Stimulated activated CD8-positive, alpha-beta memory T cell treated with anti-CD3 and anti-CD28 coated beads, Interleukin-4, amount 100 ng/mL, for 24 hours (primary cell): ENCODE data around the gene LARP4.
"Not testable (repeated sequence)": the region's sequence is repeated elsewhere in the genome, so short reads cannot be mapped to it uniquely, and the experiment has no call there.

Source experiments
- DNase-seq: peaks from one replicate; pipeline ENCODE4 v3.0.0-alpha.2; 2020; ENCODE audit warnings: low read depth

LARP4 gene

GRCh38 chr12:50401500-50402081, 906 bp downstream of the LARP4 start:
- DNase-seq, result no peak

- DNase-seq, result no peak
Measured at GRCh38 chr12:50402264-50403000, 1.7 kb downstream of the LARP4 start.

- DNase-seq, result no peak
Measured at GRCh38 chr12:50403001-50403440, 2.3 kb downstream of the LARP4 start.

DNA sequence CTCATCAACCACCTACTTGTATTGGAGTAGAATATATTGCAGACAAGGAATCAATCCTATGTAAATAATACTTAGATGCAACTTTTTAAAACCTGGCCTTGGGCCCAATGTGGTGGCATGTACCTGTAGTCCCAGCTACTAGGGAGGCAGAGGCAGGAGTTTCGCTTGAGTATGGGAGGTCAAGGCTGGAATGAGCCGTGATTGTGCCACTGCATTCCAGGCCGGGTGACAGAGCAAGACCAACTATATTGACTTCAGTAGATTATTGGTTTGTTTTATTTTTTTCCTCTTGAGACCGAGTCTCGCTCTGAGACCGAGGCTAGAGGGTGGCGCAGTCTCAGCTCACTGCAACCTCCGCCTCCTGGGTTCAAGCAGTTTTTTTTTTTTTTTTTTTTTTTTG, 3.6 kb downstream of the LARP4 start:
- DNase-seq, result no peak

DNA sequence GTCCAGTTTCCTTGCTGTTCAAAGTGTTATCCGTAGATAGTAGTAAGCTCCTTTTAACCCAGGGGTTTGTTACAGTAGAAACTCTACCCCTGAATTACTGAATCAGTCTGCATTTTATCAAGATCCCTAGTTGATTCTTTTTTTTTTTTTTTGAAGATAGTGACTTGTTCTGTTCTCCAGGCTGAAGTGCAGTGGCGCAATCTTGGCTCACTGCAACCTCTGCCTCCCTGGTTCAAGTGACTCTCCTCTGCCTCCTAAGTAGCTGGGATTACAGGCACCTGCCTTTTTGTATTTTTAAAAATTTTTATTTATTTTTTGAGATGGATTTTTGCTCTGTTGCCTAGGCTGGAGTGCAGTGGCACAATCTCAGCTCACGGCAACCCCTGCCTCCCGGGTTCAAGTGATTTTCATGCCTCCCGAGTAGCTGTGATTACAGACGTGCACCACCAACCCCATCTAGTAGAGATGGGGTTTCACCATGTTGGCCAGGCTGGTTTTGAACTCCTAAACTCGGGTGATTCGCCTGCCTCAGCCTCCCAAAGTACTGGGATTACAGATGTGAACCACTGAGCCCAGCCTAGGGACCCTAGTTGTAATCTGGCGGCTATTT, 10.5 kb downstream of the LARP4 start:
- no peak for DNase-seq

GRCh38 chr12:50415899-50416479, 15.3 kb downstream of the LARP4 start:
- DNase-seq, result no peak

- DNase-seq, result no peak
Measured at GRCh38 chr12:50419112-50419909, 18.6 kb downstream of the LARP4 start.

DNA sequence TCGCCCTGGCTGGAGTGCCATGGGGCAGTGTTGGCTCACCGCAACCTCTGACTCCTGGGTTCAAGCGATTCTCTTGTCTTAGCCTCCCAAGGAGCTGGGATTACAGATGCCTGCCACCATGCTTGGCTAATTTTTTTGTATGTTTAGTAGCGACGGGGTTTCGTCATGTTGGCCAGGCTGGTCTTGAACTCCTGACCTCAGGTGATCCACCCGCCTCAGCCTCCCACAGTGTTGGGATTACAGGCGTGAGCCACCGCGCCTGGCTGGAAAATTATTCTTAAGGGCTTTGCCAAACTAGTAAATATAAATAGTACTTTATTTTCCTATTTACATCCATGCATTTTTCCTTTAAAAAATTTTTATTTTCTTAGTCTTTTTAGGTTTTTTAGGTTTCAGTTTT, 22.2 kb downstream of the LARP4 start:
- DNase-seq, result not testable (repeated sequence)

DNA sequence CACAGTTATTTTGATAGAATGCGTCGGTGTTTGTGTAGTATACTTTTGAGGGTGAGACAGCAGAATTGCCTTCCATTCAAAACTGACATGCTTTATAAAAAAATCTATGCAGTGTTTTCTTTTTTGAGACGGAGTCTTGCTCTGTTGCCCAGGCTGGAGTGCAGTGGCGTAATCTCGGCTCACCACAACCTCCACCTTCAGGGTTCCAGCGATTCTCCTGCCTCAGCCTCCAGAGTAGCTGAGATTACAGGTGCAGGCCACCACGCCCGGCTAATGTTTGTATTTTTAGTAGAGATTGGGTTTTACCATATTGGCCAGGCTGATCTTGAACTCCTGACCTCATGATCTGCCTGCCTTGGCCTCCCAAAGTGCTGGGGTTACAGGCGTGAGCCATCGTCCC, 22.7 kb downstream of the LARP4 start:
- DNase-seq, result not testable (repeated sequence)

GRCh38 chr12:50425589-50426258, 25.0 kb downstream of the LARP4 start:
- no peak for DNase-seq

GRCh38 chr12:50431656-50432055, 31.0 kb downstream of the LARP4 start:
- DNase-seq, result not testable (repeated sequence)

- no peak for DNase-seq
Measured at GRCh38 chr12:50440288-50440687, 39.6 kb downstream of the LARP4 start.

- no peak for DNase-seq
Measured at GRCh38 chr12:50441763-50442162, 41.1 kb downstream of the LARP4 start.

- no peak for DNase-seq
Measured at GRCh38 chr12:50442178-50442908, 41.7 kb downstream of the LARP4 start.

DNA sequence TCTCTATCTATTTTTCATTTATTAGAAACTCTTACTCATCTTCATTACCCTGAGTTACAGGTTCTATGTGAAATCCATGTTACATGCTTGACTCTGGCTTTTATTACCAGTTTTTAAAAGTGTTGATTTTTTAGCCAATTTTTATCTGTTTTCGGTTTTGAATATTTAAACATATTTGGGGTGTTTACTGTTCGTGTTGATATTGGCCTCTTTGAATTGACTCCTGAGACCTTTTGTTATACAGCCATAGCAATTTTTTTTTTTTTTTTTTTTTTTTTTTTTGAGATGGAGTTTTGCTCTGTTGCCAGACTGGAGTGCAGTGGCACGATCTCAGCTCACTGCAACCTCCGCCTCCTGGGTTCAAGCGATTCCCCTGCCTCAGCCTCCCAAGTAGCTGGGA, 49.0 kb downstream of the LARP4 start:
- DNase-seq, result not testable (repeated sequence)

DNA sequence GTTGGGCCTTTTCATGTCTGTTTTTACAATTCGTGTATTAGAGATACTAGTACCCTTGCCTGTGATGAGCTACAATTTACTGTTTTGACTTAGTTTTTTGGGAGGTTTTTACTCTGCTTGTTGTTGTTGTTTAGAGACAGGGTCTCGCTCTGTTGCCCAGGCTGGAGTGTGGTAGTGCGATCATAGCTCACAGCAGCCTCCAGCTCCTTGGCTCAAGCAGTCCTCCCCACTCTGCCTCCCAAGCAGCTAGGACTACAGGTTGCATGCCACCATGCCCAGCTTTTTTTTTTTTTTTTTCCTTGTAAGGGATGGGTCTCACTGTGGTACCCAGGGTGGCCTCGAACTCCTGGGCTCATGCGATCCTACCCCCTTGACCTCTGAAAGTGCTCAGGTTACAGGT, 52.1 kb downstream of the LARP4 start:
- no peak for DNase-seq

DNA sequence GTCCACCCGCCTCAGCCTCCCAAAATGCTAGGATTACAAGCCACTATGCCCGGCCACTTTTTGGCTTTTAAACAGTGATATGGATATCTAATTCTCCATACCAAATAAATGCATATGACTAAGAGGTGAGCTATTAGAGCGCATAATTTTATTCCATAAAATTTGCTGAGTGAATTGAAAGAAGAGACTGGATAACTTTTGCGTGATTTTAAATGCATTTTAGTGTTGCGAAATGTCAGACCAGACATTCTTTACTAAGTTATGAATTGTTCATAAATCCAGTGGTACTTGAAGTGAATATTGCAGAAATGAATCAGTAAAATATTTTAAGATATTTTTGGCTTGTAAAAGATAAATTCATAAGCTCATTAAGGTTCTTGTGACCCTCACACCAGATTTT, 53.2 kb downstream of the LARP4 start:
- DNase-seq, result no peak

DNA sequence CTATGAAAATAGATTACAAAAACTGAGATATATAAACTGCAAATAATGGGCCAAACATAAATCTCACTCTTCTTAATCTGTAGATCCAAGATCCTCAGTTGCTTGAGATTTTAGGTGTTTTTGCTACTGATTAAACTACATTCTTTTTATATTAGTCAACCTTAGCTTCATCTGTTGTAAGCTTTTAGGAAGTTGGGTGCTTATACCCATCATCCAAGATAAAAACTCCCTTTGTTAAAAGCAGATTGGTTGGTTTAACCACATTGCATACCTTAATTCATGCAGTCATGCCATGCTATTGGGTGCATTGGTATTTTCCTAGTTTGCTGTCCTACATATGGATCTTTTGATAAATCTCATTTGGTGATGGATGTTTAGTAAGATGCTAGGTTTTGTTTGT, 57.9 kb downstream of the LARP4 start:
- no peak for DNase-seq

GRCh38 chr12:50467439-50467838, 66.8 kb downstream of the LARP4 start:
- no peak for DNase-seq

GRCh38 chr12:50477241-50477832, 76.7 kb downstream of the LARP4 start:
- DNase-seq, result no peak

DNA sequence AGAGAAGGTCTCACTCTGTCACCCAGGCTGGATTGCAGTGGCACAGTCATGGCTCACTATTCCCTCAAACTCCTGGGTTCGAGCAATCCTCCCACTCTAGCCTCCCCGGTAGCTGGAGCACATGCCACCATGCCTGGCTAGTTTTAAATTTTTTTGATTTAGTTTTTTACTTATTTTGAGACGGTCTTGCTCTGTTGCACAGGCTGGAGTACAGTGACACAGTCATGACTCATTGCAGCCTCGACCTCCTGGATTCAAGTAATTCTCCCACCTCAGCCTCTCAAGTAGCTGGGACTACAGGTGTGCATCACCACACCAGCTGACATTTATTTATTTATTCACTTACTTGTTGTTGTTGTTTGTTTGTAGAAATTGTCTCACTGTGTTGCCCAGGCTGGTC, 81.9 kb downstream of the LARP4 start:
- no peak for DNase-seq
